GM10266 (cell line): ENCODE measurements around the gene DNAJC5.

ENCODE experiments used
- DNase-seq: peaks from one replicate; pipeline ENCODE4 v3.0.0; 2012; ENCODE audit errors: extremely low spot score
- CTCF ChIP-seq: IDR thresholded peaks from 2 replicates; pipeline ENCODE4 v1.5.1; 2012; ENCODE audit warnings: mild to moderate bottlenecking, low read depth; ENCODE audit not compliant: control insufficient read depth, insufficient read depth; ENCODE audit errors: missing control alignments

Gene DNAJC5

GRCh38 chr20:63885264-63886053 lies 9.5 kb upstream of the DNAJC5 start:
- TF ChIP-seq CTCF: no peak
- DNase-seq: peak; percentile 62

- no peak for TF ChIP-seq CTCF
- no peak for DNase-seq
Measured at GRCh38 chr20:63886054-63886419, 8.9 kb upstream of the DNAJC5 start.

- DNase-seq: no peak
- no peak for TF ChIP-seq CTCF
Measured at GRCh38 chr20:63886921-63887320, 8.0 kb upstream of the DNAJC5 start.

GRCh38 chr20:63889241-63890200 lies 5.4 kb upstream of the DNAJC5 start:
- DNase-seq: no peak
- TF ChIP-seq CTCF: no peak

GRCh38 chr20:63890201-63890576 lies 4.7 kb upstream of the DNAJC5 start:
- no peak for DNase-seq
- no peak for TF ChIP-seq CTCF

GRCh38 chr20:63890616-63891015 lies 4.3 kb upstream of the DNAJC5 start:
- DNase-seq: no peak

More at GRCh38 chr20:63890616-63891015, 4.3 kb upstream of the DNAJC5 start:
- TF ChIP-seq CTCF: no peak
